ENCODE measurements around the gene YIPF4. TPM values are rescaled to one million over a fixed set of nuclear protein-coding genes. Genes with fewer than 3 reads are reported as not detected.

YIPF4 gene
- total and polyA plus RNA-seq, 2 of the 8 experiments (the other 6 are each of a cell fraction or from before 2014, with no cell fraction given): 2.9 to 21.4 TPM

DNA sequence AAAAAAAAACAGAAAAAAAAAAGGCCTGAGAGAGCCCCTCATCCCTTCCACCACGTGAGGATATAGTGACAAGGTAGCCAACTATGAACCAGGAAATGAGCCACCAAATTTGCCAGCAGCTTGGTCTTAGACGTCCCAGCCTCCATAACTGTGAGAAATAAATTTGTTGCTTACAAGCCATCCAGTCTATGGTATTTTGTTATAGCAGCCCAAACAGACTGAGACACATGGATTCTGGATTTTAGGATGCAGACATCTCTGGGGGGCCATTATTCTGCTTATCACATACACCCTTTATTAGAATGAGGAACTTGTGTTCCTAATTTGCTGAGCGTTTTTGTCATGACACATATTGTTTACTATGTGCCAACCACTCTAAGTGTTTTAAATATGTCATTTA lies 5.4 kb upstream of the YIPF4 start (continued):
- TF ChIP-seq SRF (IDR thresholded peaks at IDR 0.05; ENCODE audit: low read depth, low read length) (no peak), TEAD4 (IDR thresholded peaks at IDR 0.05; ENCODE audit: low read depth, low read length) (no peak), PHF8 (conservative IDR thresholded peaks at IDR 0.05; ENCODE audit: low read depth, low read length) (no peak)

Measured in H1 (cell line).